Activated T-helper 17 cell treated with anti-CD3 and anti-CD28 coated beads, Interleukin-2, amount 50 U/mL, for 72 hours (primary cell): Measurements from ENCODE around the gene TMEM178A. TPM values are rescaled to one million over a fixed set of nuclear protein-coding genes. Genes with fewer than 3 reads are reported as not detected.
"Not testable (repeated sequence)": the region's sequence is repeated elsewhere in the genome, so short reads cannot be mapped to it uniquely, and the experiment has no call there.

Experiments
- ATAC-seq: fragments of 150-1000 bp; cut with Tn5 transposase; replicated peaks from 2 replicates; pipeline ENCODE4 v1.10.0; 2021; ENCODE audit warnings: mild to moderate bottlenecking, moderate library complexity
- H3K27ac Mint-ChIP-seq: one replicate; pipeline ENCODE4 v1.8.0; 2022; ENCODE audit warnings: mixed read lengths
- H3K27me3 Mint-ChIP-seq: one replicate; pipeline ENCODE4 v1.8.0; 2022; ENCODE audit warnings: mixed read lengths
- H3K36me3 Mint-ChIP-seq: one replicate; pipeline ENCODE4 v1.8.0; 2022; ENCODE audit warnings: low read depth, mild to moderate bottlenecking, mixed read lengths
- H3K4me1 Mint-ChIP-seq: one replicate; pipeline ENCODE4 v1.8.0; 2022; ENCODE audit warnings: mixed read lengths
- H3K4me3 Mint-ChIP-seq: one replicate; pipeline ENCODE4 v1.8.0; 2022; ENCODE audit warnings: mild to moderate bottlenecking, mixed read lengths
- H3K9me3 Mint-ChIP-seq: one replicate; pipeline ENCODE4 v1.8.0; 2022; ENCODE audit warnings: mixed read lengths
- total RNA-seq, 2 donors: library from RNA; stranded (reverse); gene quantifications; one replicate each; pipeline ENCODE4 v1.2.3, GENCODE V29; 2022

TMEM178A gene
- total RNA-seq: under 1 TPM in 1 of 2 donors, not detected in 1; 0.42 TPM

GRCh38 chr2:39665811-39666490 lies at the start of gene TMEM178A:
TMEM178A (plus strand) TSS chr2:39665917; CDS start chr2:39665975, 58 bp downstream.
- Mint-ChIP-seq H3K27ac (no peak within 1 kb of the TSS), H3K4me3 (peak within 1 kb of the TSS; percentile 63), H3K36me3 (peaks cover 12% of the 10 kb centered on the region), H3K27me3 (peaks cover 61% of the 10 kb centered on the region), H3K9me3 (no peaks in the 10 kb centered on the region), H3K4me1 (peaks cover 6% of the 10 kb centered on the region)
- no peak for ATAC-seq

- no peaks in the 10 kb centered on the region for H3K4me1 Mint-ChIP-seq
- H3K4me3 Mint-ChIP-seq: no peak overlapping the region
- H3K36me3 Mint-ChIP-seq: no peaks in the 10 kb centered on the region
- ATAC-seq: no peak
- H3K27ac Mint-ChIP-seq: no peak overlapping the region
- peaks cover 39% of the 10 kb centered on the region for H3K27me3 Mint-ChIP-seq
- H3K9me3 Mint-ChIP-seq: no peaks in the 10 kb centered on the region
Measured at GRCh38 chr2:39618236-39618635, 47.5 kb upstream of the TMEM178A start.

- peaks cover 43% of the 10 kb centered on the region for H3K27me3 Mint-ChIP-seq
- H3K27ac Mint-ChIP-seq: no peak overlapping the region
- no peaks in the 10 kb centered on the region for H3K36me3 Mint-ChIP-seq
- no peak for ATAC-seq
- H3K4me1 Mint-ChIP-seq: no peaks in the 10 kb centered on the region
- no peaks in the 10 kb centered on the region for H3K9me3 Mint-ChIP-seq
- no peak overlapping the region for H3K4me3 Mint-ChIP-seq
Measured at GRCh38 chr2:39618736-39619135, 47.0 kb upstream of the TMEM178A start.

- Mint-ChIP-seq H3K4me3 (no peak overlapping the region), H3K27ac (no peak overlapping the region), H3K36me3 (no peaks in the 10 kb centered on the region), H3K4me1 (no peaks in the 10 kb centered on the region), H3K9me3 (no peaks in the 10 kb centered on the region), H3K27me3 (peaks cover 35% of the 10 kb centered on the region)
- no peak for ATAC-seq
Measured at GRCh38 chr2:39620067-39620466, 45.6 kb upstream of the TMEM178A start.

- H3K27ac Mint-ChIP-seq: no peak overlapping the region
- peaks cover 37% of the 10 kb centered on the region for H3K27me3 Mint-ChIP-seq
- no peaks in the 10 kb centered on the region for H3K9me3 Mint-ChIP-seq
- no peak for ATAC-seq
- no peak overlapping the region for H3K4me3 Mint-ChIP-seq
- no peaks in the 10 kb centered on the region for H3K4me1 Mint-ChIP-seq
- H3K36me3 Mint-ChIP-seq: no peaks in the 10 kb centered on the region
Measured at GRCh38 chr2:39621596-39621995, 44.1 kb upstream of the TMEM178A start.

GRCh38 chr2:39622860-39623259 lies 42.9 kb upstream of the TMEM178A start:
- no peak for ATAC-seq
- Mint-ChIP-seq H3K4me3 (no peak overlapping the region), H3K4me1 (no peaks in the 10 kb centered on the region), H3K27ac (no peak overlapping the region), H3K36me3 (no peaks in the 10 kb centered on the region), H3K27me3 (peaks cover 30% of the 10 kb centered on the region), H3K9me3 (no peaks in the 10 kb centered on the region)

GRCh38 chr2:39623917-39624316 lies 41.8 kb upstream of the TMEM178A start:
- no peaks in the 10 kb centered on the region for H3K36me3 Mint-ChIP-seq
- no peak overlapping the region for H3K4me3 Mint-ChIP-seq
- no peaks in the 10 kb centered on the region for H3K4me1 Mint-ChIP-seq
- no peaks in the 10 kb centered on the region for H3K9me3 Mint-ChIP-seq
- H3K27me3 Mint-ChIP-seq: peaks cover 25% of the 10 kb centered on the region
- H3K27ac Mint-ChIP-seq: no peak overlapping the region
- ATAC-seq: no peak

- H3K27me3 Mint-ChIP-seq: peaks cover 20% of the 10 kb centered on the region
- ATAC-seq: no peak
- H3K36me3 Mint-ChIP-seq: no peaks in the 10 kb centered on the region
- H3K4me1 Mint-ChIP-seq: no peaks in the 10 kb centered on the region
- H3K27ac Mint-ChIP-seq: no peak overlapping the region
- no peaks in the 10 kb centered on the region for H3K9me3 Mint-ChIP-seq
- H3K4me3 Mint-ChIP-seq: no peak overlapping the region
Measured at GRCh38 chr2:39625193-39625926, 40.4 kb upstream of the TMEM178A start.

- Mint-ChIP-seq H3K4me3 (no peak overlapping the region), H3K27ac (no peak overlapping the region), H3K36me3 (no peaks in the 10 kb centered on the region), H3K4me1 (no peaks in the 10 kb centered on the region), H3K9me3 (no peaks in the 10 kb centered on the region), H3K27me3 (peaks cover 15% of the 10 kb centered on the region)
- ATAC-seq: no peak
Measured at GRCh38 chr2:39625927-39626270, 39.8 kb upstream of the TMEM178A start.

GRCh38 chr2:39628346-39628745 lies 37.4 kb upstream of the TMEM178A start:
- H3K27ac Mint-ChIP-seq, ATAC-seq, H3K9me3 Mint-ChIP-seq, H3K27me3 Mint-ChIP-seq, H3K36me3 Mint-ChIP-seq, H3K4me1 Mint-ChIP-seq, H3K4me3 Mint-ChIP-seq: not testable (repeated sequence)

- Mint-ChIP-seq H3K27me3 (peaks cover 5% of the 10 kb centered on the region), H3K4me3 (no peak overlapping the region), H3K9me3 (no peaks in the 10 kb centered on the region), H3K36me3 (no peaks in the 10 kb centered on the region), H3K4me1 (no peaks in the 10 kb centered on the region), H3K27ac (no peak overlapping the region)
- no peak for ATAC-seq
Measured at GRCh38 chr2:39629646-39630045, 36.1 kb upstream of the TMEM178A start.

- Mint-ChIP-seq H3K27ac (no peak overlapping the region), H3K36me3 (no peaks in the 10 kb centered on the region), H3K4me1 (no peaks in the 10 kb centered on the region), H3K9me3 (no peaks in the 10 kb centered on the region), H3K27me3 (peaks cover 4% of the 10 kb centered on the region), H3K4me3 (no peak overlapping the region)
- no peak for ATAC-seq
Measured at GRCh38 chr2:39631256-39631655, 34.5 kb upstream of the TMEM178A start.

GRCh38 chr2:39631718-39632117 lies 34.0 kb upstream of the TMEM178A start:
- Mint-ChIP-seq H3K27me3 (peaks cover 6% of the 10 kb centered on the region), H3K4me3 (no peak overlapping the region)

GRCh38 chr2:39632876-39633275 lies 32.8 kb upstream of the TMEM178A start:
- H3K4me1 Mint-ChIP-seq: no peaks in the 10 kb centered on the region
- no peak for ATAC-seq
- H3K9me3 Mint-ChIP-seq: no peaks in the 10 kb centered on the region
- no peak overlapping the region for H3K27ac Mint-ChIP-seq
- peaks cover 6% of the 10 kb centered on the region for H3K27me3 Mint-ChIP-seq
- H3K36me3 Mint-ChIP-seq: no peaks in the 10 kb centered on the region
- no peak overlapping the region for H3K4me3 Mint-ChIP-seq

More at GRCh38 chr2:39631718-39632117, 34.0 kb upstream of the TMEM178A start:
- no peak for ATAC-seq
- H3K27ac Mint-ChIP-seq: no peak overlapping the region
- H3K36me3 Mint-ChIP-seq: no peaks in the 10 kb centered on the region
- no peaks in the 10 kb centered on the region for H3K4me1 Mint-ChIP-seq
- no peaks in the 10 kb centered on the region for H3K9me3 Mint-ChIP-seq

GRCh38 chr2:39636306-39636705 lies 29.4 kb upstream of the TMEM178A start:
- Mint-ChIP-seq H3K27ac (no peak overlapping the region), H3K4me1 (no peaks in the 10 kb centered on the region), H3K4me3 (no peak overlapping the region), H3K36me3 (no peaks in the 10 kb centered on the region), H3K9me3 (no peaks in the 10 kb centered on the region), H3K27me3 (peaks cover 6% of the 10 kb centered on the region)
- ATAC-seq: no peak
